CD4-positive, CD25-positive, alpha-beta regulatory T cell (primary cell): Measurements from ENCODE around the gene MOCS1. TPM values are rescaled to one million over a fixed set of nuclear protein-coding genes. Genes with fewer than 3 reads are reported as not detected.

Experiments used
- ATAC-seq, 2 donors: fragments of 150-1000 bp; cut with Tn5 transposase; one replicate each; pipeline ENCODE4 v1.10.0; 2021; ENCODE audit warnings: low read depth in 2 of 2, moderate number of reproducible peaks in 2 of 2, moderate library complexity in 1 of 2
- DNase-seq, 3 donors: peaks; one replicate each; pipeline versions ENCODE4 v3.0.0 to v3.0.0-alpha.2; 2012 to 2022; ENCODE audit warnings: mixed read lengths in 1 of 3
- H3K27ac ChIP-seq: one replicate; pipeline ENCODE4 v1.7.0; 2013; ENCODE audit warnings: mild to moderate bottlenecking, low read length; ENCODE audit not compliant: insufficient read depth, poor library complexity, severe bottlenecking
- H3K27me3 ChIP-seq: one replicate; pipeline ENCODE4 v1.7.0; 2013; ENCODE audit warnings: low read length; ENCODE audit not compliant: control insufficient read depth, insufficient read depth
- H3K36me3 ChIP-seq: one replicate; pipeline ENCODE4 v1.7.0; 2013; ENCODE audit warnings: mild to moderate bottlenecking, low read length, moderate library complexity; ENCODE audit not compliant: control insufficient read depth, insufficient read depth
- H3K4me1 ChIP-seq: 2 replicates; pipeline ENCODE4 v1.7.0; 2013; ENCODE audit warnings: mild to moderate bottlenecking, low read length; ENCODE audit not compliant: insufficient read depth, control insufficient read depth, poor library complexity, severe bottlenecking
- H3K4me3 ChIP-seq: one replicate; pipeline ENCODE4 v1.7.0; 2013; ENCODE audit warnings: low read depth, mild to moderate bottlenecking, low read length, moderate library complexity
- H3K9me3 ChIP-seq, 2 experiments: 1 replicate in 1 of 2; 2 replicates in 1 of 2; pipeline ENCODE4 v1.7.0; 2013; ENCODE audit warnings: low read length in 2 of 2, mild to moderate bottlenecking in 1 of 2, moderate library complexity in 1 of 2; ENCODE audit not compliant: control insufficient read depth in 2 of 2
- H3K27ac Mint-ChIP-seq, 3 donors: one replicate each; pipeline ENCODE4 v1.8.0; 2020 to 2022; ENCODE audit warnings: mild to moderate bottlenecking in 3 of 3, mixed read lengths in 3 of 3, moderate library complexity in 2 of 3
- H3K27me3 Mint-ChIP-seq: one replicate; pipeline ENCODE4 v1.8.0; 2022; ENCODE audit warnings: mild to moderate bottlenecking, mixed read lengths
- H3K36me3 Mint-ChIP-seq: one replicate; pipeline ENCODE4 v1.8.0; 2020; ENCODE audit warnings: mixed read lengths
- H3K4me1 Mint-ChIP-seq, 4 donors: one replicate each; pipeline ENCODE4 v1.8.0; 2020 to 2022; ENCODE audit warnings: mixed read lengths in 4 of 4, mild to moderate bottlenecking in 1 of 4
- H3K4me3 Mint-ChIP-seq, 4 donors: one replicate each; pipeline ENCODE4 v1.8.0; 2020 to 2022; ENCODE audit warnings: mild to moderate bottlenecking in 4 of 4, mixed read lengths in 4 of 4, moderate library complexity in 3 of 4
- H3K9me3 Mint-ChIP-seq, 7 donors: one replicate each; pipeline ENCODE4 v1.8.0; 2020 to 2022; ENCODE audit warnings: mixed read lengths in 7 of 7, mild to moderate bottlenecking in 3 of 7, moderate library complexity in 2 of 7
- polyA plus RNA-seq, 4 donors: library from polyadenylated mRNA; unstranded; fragments of 300-500 nt; fragmentation: Illumina TruSeq; gene quantifications; one replicate each; pipeline ENCODE4 v1.2.3, GENCODE V29; 2021
- total RNA-seq: library from RNA; stranded (reverse); gene quantifications from one replicate; pipeline ENCODE4 v1.2.3, GENCODE V29; 2022

MOCS1 gene
- total and polyA plus RNA-seq, 5 donors from 2014 or later, result 0.10 to 0.69 (median 0.32) TPM; not detected in 2

DNA sequence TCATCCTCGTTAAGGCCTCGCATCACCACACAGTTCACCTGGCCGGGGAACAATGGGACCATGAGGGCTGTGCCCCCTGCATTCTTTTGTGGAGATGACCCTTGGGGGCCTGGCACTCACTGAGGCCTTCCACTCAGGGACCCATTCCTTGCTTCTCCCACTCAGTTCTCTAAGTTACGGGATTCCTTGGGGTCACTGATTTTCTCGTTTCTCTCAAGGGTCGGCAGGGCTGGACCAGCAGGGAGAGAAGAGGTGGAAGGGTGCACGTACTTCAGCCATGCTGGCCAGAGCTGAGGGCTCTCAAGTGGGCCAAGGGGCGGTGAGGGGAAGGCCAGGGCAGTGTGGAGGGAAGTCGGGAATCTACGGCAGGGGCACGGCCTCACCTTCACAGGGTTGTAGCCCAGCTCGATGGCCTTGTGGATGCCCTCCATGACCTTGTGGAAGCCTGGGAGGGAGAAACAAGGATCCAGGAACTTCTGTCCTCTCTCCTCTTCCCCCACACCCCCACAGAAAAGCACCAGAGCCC is 20.8 kb downstream of the MOCS1 start:
- Histone ChIP-seq H3K36me3 (no peaks in the 10 kb centered on the region), H3K4me1 (no peaks in the 10 kb centered on the region), H3K27ac (no peak overlapping the region), H3K27me3 (no peaks in the 10 kb centered on the region), H3K4me3 (no peak overlapping the region), H3K9me3 (no peaks in the 10 kb centered on the region)
- no peaks in the 10 kb centered on the region for H3K36me3 Mint-ChIP-seq
- peaks cover 5% of the 10 kb centered on the region for H3K27me3 Mint-ChIP-seq
- H3K4me3 Mint-ChIP-seq, result no peak overlapping the region
- no peaks in the 10 kb centered on the region for H3K4me1 Mint-ChIP-seq
- no peak overlapping the region for H3K27ac Mint-ChIP-seq
- DNase-seq (no peak), ATAC-seq (no peak)
- H3K9me3 Mint-ChIP-seq, result peaks cover 0 to 2% (median 0%) of the 10 kb centered on the region in 7 donors

GRCh38 chr6:39912446-39912845 is 21.8 kb downstream of the MOCS1 start:
- ATAC-seq, result no peak
- H3K4me3 ChIP-seq, result no peak overlapping the region
- Mint-ChIP-seq H3K4me3 (no peak overlapping the region), H3K36me3 (no peaks in the 10 kb centered on the region), H3K27ac (no peak overlapping the region), H3K4me1 (no peaks in the 10 kb centered on the region), H3K27me3 (peaks cover 5% of the 10 kb centered on the region), H3K9me3 (peaks cover 0 to 2% (median 0%) of the 10 kb centered on the region in 7 donors)
- DNase-seq, result no peak
- H3K27me3 ChIP-seq, result no peaks in the 10 kb centered on the region
- no peaks in the 10 kb centered on the region for H3K4me1 ChIP-seq
- no peaks in the 10 kb centered on the region for H3K9me3 ChIP-seq
- no peak overlapping the region for H3K27ac ChIP-seq
- no peaks in the 10 kb centered on the region for H3K36me3 ChIP-seq

DNA sequence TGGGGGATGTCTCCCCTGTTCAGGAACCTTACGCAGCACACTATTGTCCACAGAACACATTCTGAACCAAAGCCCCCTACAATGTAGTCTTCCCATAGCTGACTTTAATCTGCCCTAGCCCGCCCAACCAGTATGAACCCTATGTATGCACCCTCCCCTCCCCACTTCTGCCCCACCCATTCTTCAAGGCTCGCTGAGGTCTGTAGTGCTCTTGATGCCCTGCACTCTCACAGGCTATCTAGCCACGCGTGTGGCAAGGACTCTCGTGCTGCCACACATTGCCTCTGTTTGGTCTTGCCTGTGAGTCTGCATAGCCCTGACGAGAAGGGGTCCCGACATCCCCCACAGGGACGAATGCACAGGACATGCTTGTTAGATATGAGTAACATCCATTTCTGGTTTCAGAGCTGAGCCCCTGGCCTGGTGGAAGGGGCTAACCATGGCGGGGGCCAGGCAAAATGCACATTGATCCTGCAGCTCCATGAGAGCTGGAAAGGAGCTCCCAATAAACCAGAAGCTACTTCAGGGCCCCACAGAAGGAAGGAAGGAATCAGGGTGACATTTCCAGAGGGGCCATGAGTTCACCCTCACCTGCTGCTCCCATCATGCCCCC is 22.6 kb downstream of the MOCS1 start:
- no peak for ATAC-seq

GRCh38 chr6:39910744-39911143 is 23.5 kb downstream of the MOCS1 start:
- Mint-ChIP-seq H3K27ac (no peak overlapping the region), H3K4me1 (no peaks in the 10 kb centered on the region), H3K27me3 (peaks cover 5% of the 10 kb centered on the region), H3K4me3 (no peak overlapping the region), H3K36me3 (no peaks in the 10 kb centered on the region), H3K9me3 (peaks cover 0 to 2% (median 0%) of the 10 kb centered on the region in 7 donors)
- Histone ChIP-seq H3K9me3 (no peaks in the 10 kb centered on the region), H3K36me3 (no peaks in the 10 kb centered on the region), H3K27ac (no peak overlapping the region), H3K27me3 (no peaks in the 10 kb centered on the region), H3K4me3 (no peak overlapping the region), H3K4me1 (no peaks in the 10 kb centered on the region)
- no peak for ATAC-seq
- DNase-seq, result no peak

More for the DNA sequence above, 22.6 kb downstream of the MOCS1 start:
- Histone ChIP-seq H3K36me3 (no peaks in the 10 kb centered on the region), H3K27me3 (no peaks in the 10 kb centered on the region), H3K4me3 (no peak overlapping the region), H3K4me1 (no peaks in the 10 kb centered on the region), H3K9me3 (no peaks in the 10 kb centered on the region), H3K27ac (no peak overlapping the region)
- Mint-ChIP-seq H3K9me3 (peaks cover 0 to 2% (median 0%) of the 10 kb centered on the region in 7 donors), H3K27me3 (peaks cover 5% of the 10 kb centered on the region), H3K27ac (no peak overlapping the region), H3K4me1 (no peaks in the 10 kb centered on the region), H3K4me3 (no peak overlapping the region), H3K36me3 (no peaks in the 10 kb centered on the region)
- no peak for DNase-seq

- no peaks in the 10 kb centered on the region for H3K9me3 ChIP-seq
- Mint-ChIP-seq H3K27me3 (peaks cover 5% of the 10 kb centered on the region), H3K9me3 (peaks cover 0 to 2% (median 0%) of the 10 kb centered on the region in 7 donors), H3K36me3 (no peaks in the 10 kb centered on the region), H3K27ac (no peak overlapping the region), H3K4me1 (no peaks in the 10 kb centered on the region), H3K4me3 (no peak overlapping the region)
- H3K27ac ChIP-seq, result no peak overlapping the region
- DNase-seq (no peak), ATAC-seq (no peak)
- no peak overlapping the region for H3K4me3 ChIP-seq
- no peaks in the 10 kb centered on the region for H3K36me3 ChIP-seq
- H3K27me3 ChIP-seq, result no peaks in the 10 kb centered on the region
- H3K4me1 ChIP-seq, result no peaks in the 10 kb centered on the region
Measured at GRCh38 chr6:39910164-39910563, 24.1 kb downstream of the MOCS1 start.

GRCh38 chr6:39909701-39910100 is 24.6 kb downstream of the MOCS1 start:
- Mint-ChIP-seq H3K27me3 (peaks cover 5% of the 10 kb centered on the region), H3K27ac (no peak overlapping the region)

DNA sequence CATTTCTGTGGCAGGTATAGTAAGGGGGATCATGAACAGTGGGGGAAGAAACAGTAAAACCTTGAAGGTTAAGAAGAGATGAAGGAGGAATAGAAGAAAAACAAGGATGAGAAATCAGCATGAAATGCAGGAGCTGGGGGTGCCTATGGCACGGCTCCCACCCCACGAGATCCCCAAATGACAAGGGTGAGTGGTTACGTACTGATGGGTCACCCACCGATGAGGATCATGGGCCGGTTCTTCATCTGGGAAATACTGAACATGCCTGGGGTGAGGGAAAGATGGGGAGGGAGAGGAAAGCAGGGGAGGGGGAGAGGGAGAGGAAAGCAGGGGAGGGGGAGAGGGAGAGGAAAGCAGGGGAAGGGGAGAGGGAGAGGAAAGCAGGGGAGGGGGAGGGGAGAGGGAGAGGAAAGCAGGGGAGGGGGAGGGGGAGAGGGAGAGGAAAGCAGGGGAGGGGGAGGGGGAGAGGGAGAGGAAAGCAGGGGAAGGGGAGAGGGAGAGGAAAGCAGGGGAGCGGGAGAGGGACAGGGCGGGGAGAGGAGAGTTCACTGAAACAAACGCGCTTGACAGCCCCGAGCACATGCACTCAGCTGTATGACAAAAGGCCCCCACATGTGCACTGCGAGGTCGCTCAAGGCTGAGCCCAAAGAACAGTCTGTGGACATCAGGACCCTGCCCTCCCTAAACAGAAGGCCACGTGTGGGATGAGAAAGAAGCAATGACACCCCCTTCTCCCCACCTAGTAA is 25.3 kb downstream of the MOCS1 start:
- H3K36me3 ChIP-seq, result no peaks in the 10 kb centered on the region
- ATAC-seq (no peak), DNase-seq (no peak)
- H3K27me3 ChIP-seq, result no peaks in the 10 kb centered on the region
- H3K9me3 ChIP-seq, result no peaks in the 10 kb centered on the region
- no peaks in the 10 kb centered on the region for H3K4me1 ChIP-seq
- no peaks in the 10 kb centered on the region for H3K4me1 Mint-ChIP-seq
- peaks cover 5% of the 10 kb centered on the region for H3K27me3 Mint-ChIP-seq
- no peak overlapping the region for H3K27ac ChIP-seq
- H3K4me3 Mint-ChIP-seq, result no peak overlapping the region
- H3K9me3 Mint-ChIP-seq, result peaks cover 0 to 2% (median 0%) of the 10 kb centered on the region in 7 donors
- no peaks in the 10 kb centered on the region for H3K36me3 Mint-ChIP-seq
- no peak overlapping the region for H3K4me3 ChIP-seq
- no peak overlapping the region for H3K27ac Mint-ChIP-seq

More at GRCh38 chr6:39909701-39910100, 24.6 kb downstream of the MOCS1 start:
- ATAC-seq, result no peak
- H3K36me3 ChIP-seq, result no peaks in the 10 kb centered on the region
- peaks cover 0 to 2% (median 0%) of the 10 kb centered on the region in 7 donors for H3K9me3 Mint-ChIP-seq
- H3K4me3 Mint-ChIP-seq, result no peak overlapping the region
- H3K4me3 ChIP-seq, result no peak overlapping the region
- H3K4me1 Mint-ChIP-seq, result no peaks in the 10 kb centered on the region
- H3K27me3 ChIP-seq, result no peaks in the 10 kb centered on the region
- DNase-seq, result no peak
- H3K36me3 Mint-ChIP-seq, result no peaks in the 10 kb centered on the region
- no peaks in the 10 kb centered on the region for H3K4me1 ChIP-seq
- no peak overlapping the region for H3K27ac ChIP-seq
- H3K9me3 ChIP-seq, result no peaks in the 10 kb centered on the region
